ENCODE results near the gene KNCN. TPM values are rescaled to one million over a fixed set of nuclear protein-coding genes. Genes with fewer than 3 reads are reported as not detected.

KNCN gene
- total RNA-seq, 1 experiment from 2014 or later: not detected

DNA sequence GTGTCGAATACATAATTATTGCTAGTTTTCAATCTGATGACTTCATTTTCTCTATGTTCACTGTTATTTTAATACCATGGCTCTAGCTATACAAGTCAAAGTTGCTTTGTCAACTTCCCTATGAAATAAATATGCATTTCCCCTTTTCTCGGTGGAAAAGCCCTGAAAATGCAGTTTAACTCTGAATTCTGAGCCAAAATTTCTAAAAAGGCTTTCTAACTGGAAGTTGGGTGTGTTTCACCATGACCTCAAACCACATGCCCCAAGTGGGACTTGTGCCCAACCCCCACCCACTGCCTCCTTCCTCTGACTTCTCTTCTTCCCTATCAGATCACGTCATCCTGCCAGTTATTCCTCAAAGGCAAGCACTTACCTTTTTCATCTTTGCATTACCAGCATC is 43.7 kb upstream of the KNCN start:
- Mint-ChIP-seq H3K36me3 (ENCODE audit: insufficient read depth, unreplicated experiment) (peaks cover 9% of the 10 kb centered on the region), H3K27me3 (ENCODE audit: unreplicated experiment) (no peaks in the 10 kb centered on the region), H3K4me3 (ENCODE audit: low read depth, unreplicated experiment) (no peak overlapping the region), H3K9me3 (ENCODE audit: low read depth, unreplicated experiment) (no peaks in the 10 kb centered on the region), H3K27ac (ENCODE audit: unreplicated experiment) (no peak overlapping the region), H3K4me1 (ENCODE audit: low read depth, unreplicated experiment) (peaks cover 6% of the 10 kb centered on the region)
- CTCF ChIA-PET: no interaction called here
- no peak for DNase-seq
- TF ChIP-seq, protein P1, sequence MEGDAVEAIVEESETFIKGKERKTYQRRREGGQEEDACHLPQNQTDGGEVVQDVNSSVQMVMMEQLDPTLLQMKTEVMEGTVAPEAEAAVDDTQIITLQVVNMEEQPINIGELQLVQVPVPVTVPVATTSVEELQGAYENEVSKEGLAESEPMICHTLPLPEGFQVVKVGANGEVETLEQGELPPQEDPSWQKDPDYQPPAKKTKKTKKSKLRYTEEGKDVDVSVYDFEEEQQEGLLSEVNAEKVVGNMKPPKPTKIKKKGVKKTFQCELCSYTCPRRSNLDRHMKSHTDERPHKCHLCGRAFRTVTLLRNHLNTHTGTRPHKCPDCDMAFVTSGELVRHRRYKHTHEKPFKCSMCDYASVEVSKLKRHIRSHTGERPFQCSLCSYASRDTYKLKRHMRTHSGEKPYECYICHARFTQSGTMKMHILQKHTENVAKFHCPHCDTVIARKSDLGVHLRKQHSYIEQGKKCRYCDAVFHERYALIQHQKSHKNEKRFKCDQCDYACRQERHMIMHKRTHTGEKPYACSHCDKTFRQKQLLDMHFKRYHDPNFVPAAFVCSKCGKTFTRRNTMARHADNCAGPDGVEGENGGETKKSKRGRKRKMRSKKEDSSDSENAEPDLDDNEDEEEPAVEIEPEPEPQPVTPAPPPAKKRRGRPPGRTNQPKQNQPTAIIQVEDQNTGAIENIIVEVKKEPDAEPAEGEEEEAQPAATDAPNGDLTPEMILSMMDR (IDR thresholded peaks at IDR 0.05; ENCODE audit: unreplicated experiment): no peak
- intact Hi-C loops (cut with micrococcal nuclease; ENCODE audit: unreplicated experiment): no loop called here
- BruUV-seq (replicated peaks): no TSS peak

DNA sequence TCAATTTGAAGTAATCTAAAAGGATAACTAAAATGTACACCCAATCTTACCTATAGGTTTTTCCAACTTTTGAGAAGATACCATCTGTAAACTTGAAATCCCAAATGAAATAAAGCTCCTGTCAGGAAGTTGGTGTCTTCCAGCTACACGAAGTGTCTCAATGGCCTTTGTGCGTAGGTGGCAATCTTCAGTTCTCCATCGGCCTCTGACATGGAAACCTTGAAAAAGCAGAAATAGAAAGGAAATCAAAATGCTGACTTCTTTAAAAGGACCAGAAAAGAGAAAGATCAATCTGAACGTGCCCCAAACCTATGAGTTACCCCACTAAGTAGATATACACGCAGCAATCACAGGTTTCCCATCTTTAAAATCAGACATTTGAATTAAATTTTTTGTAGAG is 42.6 kb upstream of the KNCN start:
- Mint-ChIP-seq H3K9me3 (ENCODE audit: low read depth, unreplicated experiment) (peaks cover under 1% of the 10 kb centered on the region), H3K4me1 (ENCODE audit: low read depth, unreplicated experiment) (no peaks in the 10 kb centered on the region), H3K36me3 (ENCODE audit: insufficient read depth, unreplicated experiment) (peaks cover 10% of the 10 kb centered on the region), H3K4me3 (ENCODE audit: low read depth, unreplicated experiment) (no peak overlapping the region), H3K27me3 (ENCODE audit: unreplicated experiment) (no peaks in the 10 kb centered on the region), H3K27ac (ENCODE audit: unreplicated experiment) (no peak overlapping the region)
- DNase-seq: no peak
- TF ChIP-seq, protein P1 (IDR thresholded peaks at IDR 0.05; ENCODE audit: unreplicated experiment): no peak
- CTCF ChIA-PET: interaction anchor here (0.7 kb wide), 1 partner anchor 508 kb away, joined by 4 read pairs; no protein-coding TSS in a partner anchor
- no TSS peak for BruUV-seq (replicated peaks)
- intact Hi-C loops (cut with micrococcal nuclease; ENCODE audit: unreplicated experiment): no loop called here

DNA sequence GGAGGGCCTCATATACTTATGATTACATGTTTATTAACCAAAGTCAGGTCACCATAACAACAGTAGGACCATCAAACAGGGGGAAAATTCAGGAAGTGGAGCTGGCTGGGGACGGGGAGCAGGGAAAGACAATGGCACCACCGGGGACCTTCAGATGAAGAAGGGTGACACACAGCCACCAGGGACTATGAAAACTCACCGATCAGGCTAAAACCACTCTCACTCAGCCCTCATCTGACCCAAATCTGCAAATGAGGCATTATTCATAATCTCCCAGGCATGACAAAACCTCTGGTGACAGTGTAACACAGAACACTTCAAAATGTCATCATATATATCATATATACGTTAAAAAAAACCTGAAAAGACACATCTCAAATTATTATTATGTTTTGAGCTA is 41.4 kb upstream of the KNCN start:
- Mint-ChIP-seq H3K4me3 (ENCODE audit: low read depth, unreplicated experiment) (no peak overlapping the region), H3K9me3 (ENCODE audit: low read depth, unreplicated experiment) (peaks cover 2% of the 10 kb centered on the region), H3K36me3 (ENCODE audit: insufficient read depth, unreplicated experiment) (peaks cover 13% of the 10 kb centered on the region), H3K27me3 (ENCODE audit: unreplicated experiment) (no peaks in the 10 kb centered on the region), H3K4me1 (ENCODE audit: low read depth, unreplicated experiment) (no peaks in the 10 kb centered on the region), H3K27ac (ENCODE audit: unreplicated experiment) (no peak overlapping the region)
- CTCF ChIA-PET: no interaction called here
- no peak for DNase-seq
- intact Hi-C loops (cut with micrococcal nuclease; ENCODE audit: unreplicated experiment): no loop called here
- TF ChIP-seq, protein P1 (IDR thresholded peaks at IDR 0.05; ENCODE audit: unreplicated experiment): no peak
- no TSS peak for BruUV-seq (replicated peaks)

DNA sequence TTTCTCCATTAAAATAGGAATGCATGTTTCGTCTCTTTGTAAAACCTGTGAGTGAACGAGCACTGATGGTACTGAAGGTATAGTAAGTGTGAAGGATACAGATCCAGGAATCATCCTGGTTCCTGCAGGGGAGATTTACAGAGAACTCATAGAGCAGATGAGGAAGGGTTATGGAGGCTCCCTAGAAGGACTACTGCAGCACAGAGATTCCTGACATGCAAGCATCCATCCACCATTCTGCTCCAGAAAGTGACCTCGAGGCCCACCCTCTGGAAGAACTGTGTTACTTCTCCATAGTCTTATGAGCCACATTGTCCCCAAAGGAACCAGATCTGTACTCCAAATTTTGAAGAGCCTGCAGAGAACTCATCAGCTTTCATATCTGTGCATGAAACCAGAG is 38.1 kb upstream of the KNCN start:
- Mint-ChIP-seq H3K4me3 (ENCODE audit: low read depth, unreplicated experiment) (no peak overlapping the region), H3K4me1 (ENCODE audit: low read depth, unreplicated experiment) (no peaks in the 10 kb centered on the region), H3K27ac (ENCODE audit: unreplicated experiment) (no peak overlapping the region), H3K27me3 (ENCODE audit: unreplicated experiment) (no peaks in the 10 kb centered on the region), H3K9me3 (ENCODE audit: low read depth, unreplicated experiment) (peaks cover 2% of the 10 kb centered on the region), H3K36me3 (ENCODE audit: insufficient read depth, unreplicated experiment) (peaks cover 13% of the 10 kb centered on the region)
- intact Hi-C loops (cut with micrococcal nuclease; ENCODE audit: unreplicated experiment): no loop called here
- CTCF ChIA-PET: no interaction called here
- DNase-seq: no peak
- TF ChIP-seq, protein P1 (IDR thresholded peaks at IDR 0.05; ENCODE audit: unreplicated experiment): no peak
- no TSS peak for BruUV-seq (replicated peaks)

Measured in Calu3 (cell line).